ENCODE measurements around the gene VPS8.
"Not testable (repeated sequence)": the region's sequence is repeated elsewhere in the genome, so short reads cannot be mapped to it uniquely, and the experiment has no call there.

VPS8 gene

DNA sequence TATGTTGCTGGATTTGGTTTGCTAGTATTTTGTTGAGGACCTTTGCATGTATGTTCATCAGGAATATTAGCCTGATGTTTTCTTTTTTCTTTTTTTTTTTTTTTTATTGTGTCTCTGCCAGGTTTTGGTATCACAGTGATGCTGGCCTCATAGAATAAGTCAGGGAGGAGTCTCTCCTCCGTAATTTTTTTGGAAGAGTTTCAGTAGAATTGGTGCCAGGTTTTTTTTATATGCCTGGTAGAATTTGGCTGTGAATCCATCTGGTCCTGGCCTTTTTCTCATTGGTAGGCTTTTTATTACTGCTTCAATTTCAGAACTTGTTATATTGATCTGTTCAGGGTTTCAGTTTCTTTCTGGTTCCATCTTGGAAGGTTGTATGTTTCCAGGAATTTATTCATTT lies 165.8 kb downstream of the VPS8 start:
- DNase-seq (ENCODE audit: low read depth) = no peak
- TF ChIP-seq, protein P1, sequence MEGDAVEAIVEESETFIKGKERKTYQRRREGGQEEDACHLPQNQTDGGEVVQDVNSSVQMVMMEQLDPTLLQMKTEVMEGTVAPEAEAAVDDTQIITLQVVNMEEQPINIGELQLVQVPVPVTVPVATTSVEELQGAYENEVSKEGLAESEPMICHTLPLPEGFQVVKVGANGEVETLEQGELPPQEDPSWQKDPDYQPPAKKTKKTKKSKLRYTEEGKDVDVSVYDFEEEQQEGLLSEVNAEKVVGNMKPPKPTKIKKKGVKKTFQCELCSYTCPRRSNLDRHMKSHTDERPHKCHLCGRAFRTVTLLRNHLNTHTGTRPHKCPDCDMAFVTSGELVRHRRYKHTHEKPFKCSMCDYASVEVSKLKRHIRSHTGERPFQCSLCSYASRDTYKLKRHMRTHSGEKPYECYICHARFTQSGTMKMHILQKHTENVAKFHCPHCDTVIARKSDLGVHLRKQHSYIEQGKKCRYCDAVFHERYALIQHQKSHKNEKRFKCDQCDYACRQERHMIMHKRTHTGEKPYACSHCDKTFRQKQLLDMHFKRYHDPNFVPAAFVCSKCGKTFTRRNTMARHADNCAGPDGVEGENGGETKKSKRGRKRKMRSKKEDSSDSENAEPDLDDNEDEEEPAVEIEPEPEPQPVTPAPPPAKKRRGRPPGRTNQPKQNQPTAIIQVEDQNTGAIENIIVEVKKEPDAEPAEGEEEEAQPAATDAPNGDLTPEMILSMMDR (IDR thresholded peaks at IDR 0.05; ENCODE audit: low read depth, low read length, missing control alignments) = no peak
- no peak overlapping the region for H3K4me3 ChIP-seq (ENCODE audit: low read depth, low read length)

DNA sequence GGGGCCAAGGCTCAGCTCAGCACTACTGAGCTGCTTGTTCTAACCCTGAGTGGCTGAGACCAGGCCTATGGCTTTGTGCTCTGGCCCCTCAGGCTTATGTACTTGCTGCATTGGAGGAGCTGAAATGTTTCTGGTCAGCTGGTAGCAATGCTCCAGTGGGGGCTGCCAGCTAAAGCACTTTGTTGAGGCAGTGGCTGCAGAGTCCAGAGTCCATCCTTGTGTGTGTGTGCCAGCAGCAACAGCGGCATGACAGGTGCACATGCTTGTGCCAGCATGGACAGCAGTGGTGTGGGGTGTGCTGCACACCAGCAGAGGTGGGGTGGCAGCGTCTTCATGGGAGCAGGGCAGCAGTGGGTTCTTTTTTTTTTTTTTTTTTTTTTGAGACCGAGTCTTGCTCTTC lies 169.1 kb downstream of the VPS8 start:
- DNase-seq (ENCODE audit: low read depth) = no peak
- H3K4me3 ChIP-seq (ENCODE audit: low read depth, low read length) = no peak overlapping the region
- TF ChIP-seq, protein P1 (IDR thresholded peaks at IDR 0.05; ENCODE audit: low read depth, low read length, missing control alignments) = no peak

DNA sequence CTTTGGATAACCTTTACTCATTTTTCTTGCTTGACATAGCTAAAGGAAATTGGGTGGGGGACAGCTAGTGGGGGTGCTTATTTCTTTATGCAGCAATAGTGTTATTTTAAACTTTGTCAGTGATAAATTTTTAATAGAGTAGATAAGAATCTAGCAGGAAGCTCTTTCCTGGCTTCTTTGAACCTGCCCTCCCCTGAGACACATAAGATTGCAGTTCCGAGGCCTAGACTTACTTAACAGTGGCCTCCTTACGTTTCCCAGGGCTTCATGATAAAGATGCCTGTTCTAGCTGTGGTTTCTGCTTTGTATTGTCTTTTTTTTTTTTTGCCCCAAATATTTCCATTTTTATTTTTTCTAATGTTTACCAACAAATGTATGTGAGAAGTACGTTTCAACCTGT lies 170.1 kb downstream of the VPS8 start:
- DNase-seq (ENCODE audit: low read depth) = no peak
- H3K4me3 ChIP-seq (ENCODE audit: low read depth, low read length) = no peak overlapping the region
- TF ChIP-seq, protein P1 (IDR thresholded peaks at IDR 0.05; ENCODE audit: low read depth, low read length, missing control alignments) = no peak

DNA sequence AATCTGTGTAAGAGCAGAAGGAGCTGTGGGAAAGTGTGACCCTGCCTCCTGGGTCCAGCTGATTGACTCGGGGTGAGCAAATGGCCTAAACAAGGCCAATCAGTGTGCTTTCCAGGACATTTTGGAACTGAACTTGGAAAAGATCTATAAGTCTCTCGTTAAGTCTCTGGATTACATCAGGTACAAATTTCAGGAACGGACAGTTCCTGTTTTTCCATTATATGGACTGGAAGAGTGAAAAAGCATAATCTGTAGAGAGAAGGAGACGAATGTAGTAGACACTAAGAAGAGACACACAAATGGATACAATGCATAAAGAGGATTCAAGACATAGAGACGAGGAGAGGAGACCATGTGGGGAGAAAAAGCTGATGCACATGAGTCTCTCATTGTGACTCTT lies 173.6 kb downstream of the VPS8 start:
- H3K4me3 ChIP-seq (ENCODE audit: low read depth, low read length) = no peak overlapping the region
- no peak for DNase-seq (ENCODE audit: low read depth)
- TF ChIP-seq, protein P1 (IDR thresholded peaks at IDR 0.05; ENCODE audit: low read depth, low read length, missing control alignments) = no peak

DNA sequence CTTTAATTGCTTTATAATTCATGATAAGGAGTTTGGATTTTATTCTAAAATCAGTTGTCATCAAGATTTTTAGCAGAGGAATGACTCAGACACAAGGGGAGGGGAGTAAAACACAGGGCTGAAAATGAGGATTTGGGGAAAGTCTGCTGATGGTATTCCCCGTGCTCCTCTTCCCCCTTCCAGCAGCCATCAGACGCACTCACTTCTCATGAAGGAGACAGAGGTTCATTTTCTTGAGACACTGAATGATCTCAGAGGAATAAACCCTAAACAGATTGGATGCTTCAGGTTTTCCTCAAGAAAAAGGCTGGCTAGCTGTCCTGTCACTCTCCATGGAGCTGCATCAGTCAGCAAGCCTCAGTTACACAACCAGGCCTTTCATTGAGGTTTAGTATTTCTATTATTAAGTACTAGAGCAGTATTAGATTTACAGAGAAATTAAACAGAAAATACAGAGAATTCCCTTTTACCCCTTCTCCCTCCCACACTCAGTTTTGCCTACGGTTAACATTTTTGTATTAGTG lies 174.5 kb downstream of the VPS8 start:
- DNase-seq (ENCODE audit: low read depth) = no peak
- H3K4me3 ChIP-seq (ENCODE audit: low read depth, low read length) = no peak overlapping the region
- TF ChIP-seq, protein P1 (IDR thresholded peaks at IDR 0.05; ENCODE audit: low read depth, low read length, missing control alignments) = no peak

DNA sequence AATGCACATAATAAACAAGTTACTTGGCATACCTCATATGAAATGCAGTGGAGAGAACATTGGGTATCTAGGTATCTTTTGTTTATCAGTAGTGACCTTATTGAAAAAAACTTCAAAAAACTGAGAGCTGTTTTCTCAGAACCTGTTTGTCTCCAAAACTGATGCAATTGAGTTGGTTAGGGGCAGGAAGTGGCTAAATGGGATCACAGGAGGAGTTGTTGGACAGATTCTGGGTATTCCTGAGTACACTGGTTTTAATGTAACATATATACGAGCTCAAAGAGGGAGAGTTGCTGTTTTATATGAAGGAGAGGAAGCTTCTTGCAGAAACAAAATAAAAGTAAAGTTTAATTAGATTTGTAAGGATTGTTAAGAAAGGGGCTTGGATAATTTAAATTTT lies 181.4 kb downstream of the VPS8 start:
- no peak overlapping the region for H3K4me3 ChIP-seq (ENCODE audit: low read depth, low read length)
- TF ChIP-seq, protein P1 (IDR thresholded peaks at IDR 0.05; ENCODE audit: low read depth, low read length, missing control alignments) = no peak
- no peak for DNase-seq (ENCODE audit: low read depth)

DNA sequence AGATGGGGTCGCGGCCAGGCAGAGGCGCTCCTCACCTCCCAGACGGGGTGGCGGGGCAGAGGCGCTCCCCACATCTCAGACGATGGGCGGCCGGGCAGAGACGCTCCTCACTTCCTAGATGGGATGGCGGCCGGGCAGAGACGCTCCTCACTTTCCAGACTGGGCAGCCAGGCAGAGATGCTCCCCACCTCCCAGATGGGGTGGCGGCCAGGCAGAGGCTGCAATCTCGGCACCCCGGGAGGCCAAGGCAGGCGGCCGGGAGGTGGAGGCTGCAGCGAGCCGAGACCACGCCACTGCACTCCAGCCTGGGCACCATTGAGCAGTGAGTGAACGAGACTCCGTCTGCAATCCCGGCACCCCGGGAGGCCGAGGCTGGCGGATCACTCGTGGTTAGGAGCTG lies 191.9 kb downstream of the VPS8 start:
- H3K4me3 ChIP-seq (ENCODE audit: low read depth, low read length); DNase-seq (ENCODE audit: low read depth): not testable (repeated sequence)

Measured in GM12864 (cell line).